AG09309 (cell line): ENCODE measurements around the gene HTT.

Experiments
- DNase-seq: peaks from one replicate; pipeline ENCODE4 v3.0.0-alpha.2; 2010; ENCODE audit warnings: low read depth
- H3K4me3 ChIP-seq: 2 replicates; pipeline ENCODE4 v1.5.1; 2011; ENCODE audit warnings: mild to moderate bottlenecking, low read depth, low read length, moderate library complexity; ENCODE audit not compliant: control insufficient read depth
- TF ChIP-seq, protein P1 (sequence below): IDR thresholded peaks from 2 replicates; pipeline ENCODE4 v1.5.1; 2011; ENCODE audit warnings: mild to moderate bottlenecking, low read depth, low read length, inconsistent platforms; ENCODE audit not compliant: insufficient read depth, control insufficient read depth; ENCODE audit errors: missing control alignments

HTT gene

DNA sequence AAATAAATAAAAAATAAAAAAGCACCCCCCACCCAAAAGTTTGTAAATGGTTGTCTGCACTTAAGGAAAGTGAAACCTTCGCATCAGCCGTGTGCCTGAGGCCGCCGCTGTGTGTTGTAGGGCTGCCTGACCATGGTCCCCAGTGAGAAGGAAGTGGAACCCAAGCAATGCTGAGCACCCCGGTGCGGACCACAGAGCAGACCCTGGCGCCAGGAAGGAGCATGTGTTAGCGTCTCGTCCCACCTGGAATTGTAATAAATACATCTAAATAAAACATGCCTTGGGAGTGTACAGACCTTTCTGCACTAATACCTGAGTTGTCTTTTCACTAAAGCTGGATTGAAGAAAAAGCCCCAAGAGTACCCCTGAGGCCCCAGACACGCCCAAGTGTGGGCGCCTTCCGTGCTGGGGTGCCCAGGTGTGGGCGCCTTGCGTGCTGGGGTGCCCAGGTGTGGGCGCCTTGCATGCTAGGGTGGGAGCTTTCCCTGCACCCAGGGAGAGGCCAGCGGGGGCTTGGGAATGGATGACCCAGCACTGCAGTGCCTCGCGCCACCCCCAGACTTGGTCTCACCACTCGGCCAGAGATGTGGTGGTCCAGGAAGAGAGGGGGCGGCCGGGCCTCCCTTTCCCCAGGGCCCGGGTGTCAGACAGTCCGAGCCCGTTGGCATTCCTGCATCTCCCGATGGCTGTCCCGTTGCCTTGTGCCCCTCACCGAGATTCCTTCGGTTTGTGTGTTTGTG lies 33.9 kb upstream of the HTT start:
- TF ChIP-seq, protein P1, sequence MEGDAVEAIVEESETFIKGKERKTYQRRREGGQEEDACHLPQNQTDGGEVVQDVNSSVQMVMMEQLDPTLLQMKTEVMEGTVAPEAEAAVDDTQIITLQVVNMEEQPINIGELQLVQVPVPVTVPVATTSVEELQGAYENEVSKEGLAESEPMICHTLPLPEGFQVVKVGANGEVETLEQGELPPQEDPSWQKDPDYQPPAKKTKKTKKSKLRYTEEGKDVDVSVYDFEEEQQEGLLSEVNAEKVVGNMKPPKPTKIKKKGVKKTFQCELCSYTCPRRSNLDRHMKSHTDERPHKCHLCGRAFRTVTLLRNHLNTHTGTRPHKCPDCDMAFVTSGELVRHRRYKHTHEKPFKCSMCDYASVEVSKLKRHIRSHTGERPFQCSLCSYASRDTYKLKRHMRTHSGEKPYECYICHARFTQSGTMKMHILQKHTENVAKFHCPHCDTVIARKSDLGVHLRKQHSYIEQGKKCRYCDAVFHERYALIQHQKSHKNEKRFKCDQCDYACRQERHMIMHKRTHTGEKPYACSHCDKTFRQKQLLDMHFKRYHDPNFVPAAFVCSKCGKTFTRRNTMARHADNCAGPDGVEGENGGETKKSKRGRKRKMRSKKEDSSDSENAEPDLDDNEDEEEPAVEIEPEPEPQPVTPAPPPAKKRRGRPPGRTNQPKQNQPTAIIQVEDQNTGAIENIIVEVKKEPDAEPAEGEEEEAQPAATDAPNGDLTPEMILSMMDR, result no peak
- H3K4me3 ChIP-seq, result peak overlapping the region; percentile 52
- no peak for DNase-seq

GRCh38 chr4:3041192-3042142 lies 33.0 kb upstream of the HTT start:
- H3K4me3 ChIP-seq, result peak overlapping the region; percentile 52
- DNase-seq, result no peak

GRCh38 chr4:3042226-3042625 lies 32.3 kb upstream of the HTT start:
- no peak for DNase-seq
- H3K4me3 ChIP-seq, result peak overlapping the region; percentile 52
- TF ChIP-seq, protein P1, result no peak

More at GRCh38 chr4:3041192-3042142, 33.0 kb upstream of the HTT start:
- TF ChIP-seq, protein P1, result peak; percentile 3

DNA sequence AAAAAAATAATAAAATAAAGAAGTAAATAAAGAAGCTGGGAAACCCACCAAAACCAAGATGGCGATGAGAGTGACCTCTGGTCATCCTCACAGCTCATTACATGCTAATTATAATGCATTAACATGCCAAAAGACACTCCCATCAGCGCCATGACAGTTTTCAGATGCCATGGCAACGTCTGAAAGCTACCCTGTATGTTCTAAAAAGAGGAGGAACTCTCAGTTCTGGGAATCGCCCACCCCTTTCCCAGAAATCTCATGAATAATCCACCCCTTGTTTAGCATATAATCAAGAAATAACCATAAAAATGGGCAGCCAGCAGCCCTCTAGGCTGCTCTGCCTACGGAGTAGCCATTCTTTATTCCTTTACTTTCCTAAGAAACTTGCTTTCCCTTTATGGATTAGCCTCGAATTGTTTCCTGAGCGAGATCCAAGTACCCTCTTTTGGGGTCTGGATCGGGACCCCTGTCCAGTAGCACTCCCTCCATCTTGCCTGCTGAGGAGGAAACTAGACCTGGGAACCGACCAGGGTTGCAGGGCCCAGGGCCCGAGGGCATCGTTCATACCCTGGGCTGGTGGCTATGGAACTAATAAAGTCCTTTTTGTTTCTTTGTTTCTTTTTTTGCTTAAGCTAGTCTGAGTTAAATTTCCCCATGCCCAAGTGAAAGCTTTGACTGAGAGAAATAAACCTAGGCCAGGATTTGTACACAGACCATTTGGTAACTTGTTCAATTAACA lies 31.0 kb upstream of the HTT start:
- TF ChIP-seq, protein P1, result no peak
- DNase-seq, result no peak
- H3K4me3 ChIP-seq, result no peak overlapping the region

- no peak overlapping the region for H3K4me3 ChIP-seq
- DNase-seq, result peak; percentile 74
- TF ChIP-seq, protein P1, result no peak
Measured at GRCh38 chr4:3044870-3045819, 29.3 kb upstream of the HTT start.

GRCh38 chr4:3046162-3046561 lies 28.3 kb upstream of the HTT start:
- TF ChIP-seq, protein P1, result no peak
- DNase-seq, result no peak

More at GRCh38 chr4:3046162-3046561, 28.3 kb upstream of the HTT start:
- no peak overlapping the region for H3K4me3 ChIP-seq
